ENCODE measurements around the gene XAGE2.

The XAGE2 gene

DNA sequence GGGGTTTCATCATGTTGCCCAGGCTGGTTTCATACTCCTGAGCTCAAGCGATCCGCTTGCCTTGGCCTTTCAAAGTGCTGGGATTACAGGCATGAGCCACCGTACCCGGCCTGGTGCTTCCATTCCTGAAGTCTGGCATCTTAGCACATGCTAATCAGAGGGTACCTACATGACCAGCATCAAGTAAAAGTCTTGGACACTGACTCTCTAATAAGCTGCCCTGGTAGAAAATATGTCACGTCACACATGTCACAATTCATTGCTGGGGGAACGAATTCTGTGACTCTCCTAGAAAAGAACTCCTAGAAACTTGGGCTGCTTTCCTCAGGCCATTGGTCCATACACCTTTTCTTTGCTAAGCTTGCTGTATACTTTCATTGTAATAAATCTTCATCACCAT is 19.1 kb upstream of the XAGE2 start:
- no peak for DNase-seq
- H3K27me3 ChIP-seq (replicated peaks) = no peaks in the 10 kb centered on the region
- TF ChIP-seq, protein P1, sequence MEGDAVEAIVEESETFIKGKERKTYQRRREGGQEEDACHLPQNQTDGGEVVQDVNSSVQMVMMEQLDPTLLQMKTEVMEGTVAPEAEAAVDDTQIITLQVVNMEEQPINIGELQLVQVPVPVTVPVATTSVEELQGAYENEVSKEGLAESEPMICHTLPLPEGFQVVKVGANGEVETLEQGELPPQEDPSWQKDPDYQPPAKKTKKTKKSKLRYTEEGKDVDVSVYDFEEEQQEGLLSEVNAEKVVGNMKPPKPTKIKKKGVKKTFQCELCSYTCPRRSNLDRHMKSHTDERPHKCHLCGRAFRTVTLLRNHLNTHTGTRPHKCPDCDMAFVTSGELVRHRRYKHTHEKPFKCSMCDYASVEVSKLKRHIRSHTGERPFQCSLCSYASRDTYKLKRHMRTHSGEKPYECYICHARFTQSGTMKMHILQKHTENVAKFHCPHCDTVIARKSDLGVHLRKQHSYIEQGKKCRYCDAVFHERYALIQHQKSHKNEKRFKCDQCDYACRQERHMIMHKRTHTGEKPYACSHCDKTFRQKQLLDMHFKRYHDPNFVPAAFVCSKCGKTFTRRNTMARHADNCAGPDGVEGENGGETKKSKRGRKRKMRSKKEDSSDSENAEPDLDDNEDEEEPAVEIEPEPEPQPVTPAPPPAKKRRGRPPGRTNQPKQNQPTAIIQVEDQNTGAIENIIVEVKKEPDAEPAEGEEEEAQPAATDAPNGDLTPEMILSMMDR (IDR thresholded peaks at IDR 0.05; ENCODE audit: low read depth, low read length, missing control alignments) = no peak
- no peaks in the 10 kb centered on the region for H3K36me3 ChIP-seq (replicated peaks)
- H3K27ac ChIP-seq = no peak overlapping the region
- in situ Hi-C loops (cut with HindIII; ENCODE audit: low pct_ligation_motif_present, low sequenced_read_pairs) = no loop called here
- H3K4me3 ChIP-seq (ENCODE audit: low read depth, low read length) = no peak overlapping the region

DNA sequence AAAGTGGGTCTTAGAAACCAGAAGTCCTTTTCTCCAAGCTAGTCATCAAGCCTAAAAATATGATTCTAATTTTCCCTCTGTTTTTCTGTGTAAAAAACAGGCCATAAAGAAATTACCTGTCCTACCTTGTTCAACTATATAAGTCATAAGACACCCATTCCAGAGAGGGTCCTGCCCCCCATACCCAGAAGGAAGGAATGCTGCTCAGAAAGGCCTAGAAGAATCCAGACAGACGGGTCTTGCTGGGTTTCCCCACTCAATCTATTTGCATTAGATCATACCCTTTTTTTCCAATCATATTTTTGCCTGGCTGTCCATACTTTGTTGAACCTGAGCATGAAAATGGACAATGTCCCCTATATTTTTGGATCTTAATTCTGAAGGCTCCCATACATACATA is 16.3 kb upstream of the XAGE2 start:
- in situ Hi-C loops (cut with HindIII; ENCODE audit: low pct_ligation_motif_present, low sequenced_read_pairs) = no loop called here
- no peaks in the 10 kb centered on the region for H3K27me3 ChIP-seq (replicated peaks)
- no peak overlapping the region for H3K27ac ChIP-seq
- no peak overlapping the region for H3K4me3 ChIP-seq (ENCODE audit: low read depth, low read length)
- no peak for DNase-seq
- no peaks in the 10 kb centered on the region for H3K36me3 ChIP-seq (replicated peaks)
- TF ChIP-seq, protein P1 (IDR thresholded peaks at IDR 0.05; ENCODE audit: low read depth, low read length, missing control alignments) = no peak

DNA sequence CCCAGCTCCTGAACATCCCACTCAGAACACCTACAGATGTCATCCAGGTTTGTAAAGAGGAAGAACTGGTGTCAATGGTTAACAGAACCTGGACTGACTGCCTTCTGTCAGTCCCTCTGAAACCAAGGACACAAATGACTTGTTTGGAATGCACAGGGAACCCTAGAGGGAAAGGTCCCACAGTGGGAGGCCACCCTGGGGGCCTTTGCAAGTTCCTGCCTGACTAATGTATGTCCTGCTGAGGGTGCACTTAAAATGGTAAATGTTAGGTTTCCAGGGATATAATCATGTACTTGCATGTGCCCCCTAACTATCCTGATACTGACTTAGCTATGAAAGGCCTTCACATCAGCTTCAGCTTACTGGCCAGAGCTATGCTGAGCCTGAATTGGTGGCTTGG is 15.0 kb upstream of the XAGE2 start:
- H3K27ac ChIP-seq = no peak overlapping the region
- no peaks in the 10 kb centered on the region for H3K36me3 ChIP-seq (replicated peaks)
- peak; percentile 7 for DNase-seq
- no peak overlapping the region for H3K4me3 ChIP-seq (ENCODE audit: low read depth, low read length)
- in situ Hi-C loops (cut with HindIII; ENCODE audit: low pct_ligation_motif_present, low sequenced_read_pairs) = no loop called here
- no peaks in the 10 kb centered on the region for H3K27me3 ChIP-seq (replicated peaks)
- TF ChIP-seq, protein P1 (IDR thresholded peaks at IDR 0.05; ENCODE audit: low read depth, low read length, missing control alignments) = no peak

DNA sequence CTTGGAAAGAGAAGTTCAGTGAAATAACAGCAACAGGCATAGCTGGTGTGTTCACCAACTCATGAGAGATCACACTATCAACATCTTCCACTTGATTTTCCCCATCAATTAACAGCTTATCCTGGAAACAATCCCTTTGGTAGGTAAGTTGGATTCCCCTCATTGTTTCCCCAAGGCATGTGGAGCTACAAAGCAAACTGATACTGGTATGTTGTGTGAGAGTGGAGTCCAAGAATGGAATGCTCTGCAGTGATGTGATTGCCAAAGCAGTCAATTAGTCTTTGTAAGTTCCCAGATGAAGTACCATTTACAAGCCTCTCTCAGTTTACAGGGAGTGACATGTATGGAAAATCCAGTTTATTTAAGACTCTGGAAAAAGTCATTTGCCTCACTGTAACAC is 13.7 kb upstream of the XAGE2 start:
- in situ Hi-C loops (cut with HindIII; ENCODE audit: low pct_ligation_motif_present, low sequenced_read_pairs) = no loop called here
- no peaks in the 10 kb centered on the region for H3K36me3 ChIP-seq (replicated peaks)
- no peaks in the 10 kb centered on the region for H3K27me3 ChIP-seq (replicated peaks)
- TF ChIP-seq, protein P1 (IDR thresholded peaks at IDR 0.05; ENCODE audit: low read depth, low read length, missing control alignments) = no peak
- DNase-seq = no peak
- no peak overlapping the region for H3K4me3 ChIP-seq (ENCODE audit: low read depth, low read length)
- H3K27ac ChIP-seq = no peak overlapping the region

DNA sequence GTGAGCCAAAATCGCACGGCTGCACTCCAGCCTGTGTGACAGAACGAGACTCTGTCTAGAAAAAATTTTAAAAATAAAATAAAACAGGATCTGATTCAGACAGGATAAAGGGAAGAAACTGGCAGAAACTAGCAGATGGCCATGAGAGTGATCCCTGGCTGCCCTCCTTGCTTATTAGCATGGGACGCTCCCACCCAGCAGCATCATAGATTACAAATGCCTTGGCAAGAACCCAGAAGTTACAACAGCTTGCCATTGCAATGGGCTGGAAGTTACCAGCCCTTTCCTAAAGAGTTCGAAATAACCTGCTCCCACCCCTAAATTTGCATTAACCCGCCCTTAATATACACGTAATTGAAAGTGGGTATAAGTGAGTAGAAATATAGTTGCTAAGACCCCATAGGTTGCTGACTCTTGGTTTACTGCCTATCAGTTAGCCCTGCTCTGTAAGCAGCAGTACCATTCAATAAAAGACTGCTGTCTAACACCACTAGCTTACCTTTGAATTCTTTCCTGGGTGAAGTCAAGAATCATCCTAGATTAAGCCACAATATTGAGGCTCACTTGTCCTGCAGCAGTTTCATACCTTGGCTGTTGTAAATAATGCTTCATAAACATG is 9.1 kb upstream of the XAGE2 start:
- H3K27ac ChIP-seq = no peak overlapping the region
- no peaks in the 10 kb centered on the region for H3K36me3 ChIP-seq (replicated peaks)
- no peaks in the 10 kb centered on the region for H3K27me3 ChIP-seq (replicated peaks)
- TF ChIP-seq, protein P1 (IDR thresholded peaks at IDR 0.05; ENCODE audit: low read depth, low read length, missing control alignments) = no peak
- H3K4me3 ChIP-seq (ENCODE audit: low read depth, low read length) = no peak overlapping the region
- in situ Hi-C loops (cut with HindIII; ENCODE audit: low pct_ligation_motif_present, low sequenced_read_pairs) = no loop called here
- no peak for DNase-seq

DNA sequence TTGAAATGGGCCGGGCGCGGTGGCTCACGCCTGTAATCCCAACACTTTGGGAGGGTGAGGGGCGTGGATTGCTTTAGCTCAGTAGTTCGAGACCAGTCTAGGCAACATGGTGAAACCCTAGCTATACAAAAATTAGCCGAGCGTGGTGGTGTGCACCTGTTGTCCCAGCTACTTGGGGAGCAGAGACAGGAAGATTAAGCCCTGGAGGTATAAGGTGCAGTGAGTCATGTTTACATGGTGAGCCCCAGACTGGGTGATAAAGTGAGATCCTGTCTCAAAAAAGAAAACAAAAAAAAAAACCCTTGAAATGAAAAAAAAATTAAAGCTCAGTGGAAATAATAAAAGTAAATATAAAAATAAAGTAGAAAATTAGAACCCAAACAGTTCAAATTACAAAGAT is 6.9 kb upstream of the XAGE2 start:
- H3K36me3 ChIP-seq (replicated peaks) = no peaks in the 10 kb centered on the region
- TF ChIP-seq, protein P1 (IDR thresholded peaks at IDR 0.05; ENCODE audit: low read depth, low read length, missing control alignments) = no peak
- no peaks in the 10 kb centered on the region for H3K27me3 ChIP-seq (replicated peaks)
- H3K4me3 ChIP-seq (ENCODE audit: low read depth, low read length) = no peak overlapping the region
- no peak overlapping the region for H3K27ac ChIP-seq
- in situ Hi-C loops (cut with HindIII; ENCODE audit: low pct_ligation_motif_present, low sequenced_read_pairs) = no loop called here
- no peak for DNase-seq
